Breast epithelium (tissue), 4 donors: ENCODE data around the gene KIZ. TPM values are rescaled to one million over a fixed set of nuclear protein-coding genes. Genes with fewer than 3 reads are reported as not detected.

Experiments
- DNase-seq, 2 donors: peaks; one replicate each; pipeline ENCODE4 v3.0.0-alpha.2; 2019; ENCODE audit warnings: low spot score in 2 of 2
- H3K27ac ChIP-seq, 2 donors: fragments of 200-600 bp; sonication (generic) in 1 of 2; one replicate each; pipeline ENCODE4 v1.5.1; 2016 to 2019; ENCODE audit warnings: mild to moderate bottlenecking in 1 of 2
- H3K27me3 ChIP-seq, 2 donors: fragments of 200-600 bp; sonication (generic) in 1 of 2; one replicate each; pipeline versions ENCODE4 v1.5.1 to v1.6.0; 2017 to 2019; ENCODE audit warnings: control low read depth in 1 of 2, mild to moderate bottlenecking in 1 of 2
- H3K36me3 ChIP-seq: fragments of 200-600 bp; one replicate; pipeline ENCODE4 v1.5.1; 2019
- H3K4me1 ChIP-seq, 2 donors: fragments of 200-600 bp; sonication (generic); one replicate each; pipeline ENCODE4 v1.5.1; 2016 to 2019; ENCODE audit warnings: control low read depth in 1 of 2
- H3K4me3 ChIP-seq, 3 donors: fragments of 200-600 bp; sonication (generic); 1 replicate in 2 of 3; 2 replicates in 1 of 3; pipeline ENCODE4 v1.5.1; 2016 to 2019; ENCODE audit warnings: mild to moderate bottlenecking in 3 of 3, moderate library complexity in 2 of 3
- H3K9me3 ChIP-seq, 2 donors: fragments of 200-600 bp; sonication (generic) in 1 of 2; one replicate each; pipeline ENCODE4 v1.5.1; 2016 to 2019; ENCODE audit warnings: control low read depth in 1 of 2
- CTCF ChIP-seq, 3 donors: fragments of 450-650 bp; IDR thresholded peaks; one replicate each; pipeline ENCODE4 v1.5.1; 2016 to 2017; ENCODE audit warnings: antibody characterized with exemption in 3 of 3, mild to moderate bottlenecking in 3 of 3, moderate library complexity in 3 of 3
- POLR2A ChIP-seq: fragments of 450-650 bp; IDR thresholded peaks from one replicate; pipeline ENCODE4 v1.6.1; 2016; ENCODE audit warnings: antibody characterized with exemption, mild to moderate bottlenecking, moderate library complexity
- POLR2AphosphoS5 ChIP-seq, 3 donors: sonication (generic); formaldehyde crosslinking; IDR thresholded peaks; one replicate each; pipeline ENCODE4 v1.6.1; 2017; ENCODE audit warnings: antibody characterized with exemption in 3 of 3
- intact Hi-C: fragments of 100-400 bp; cut with DNase I; formaldehyde crosslinking; loops from one replicate; pipeline ENCODE4 v1.15.1; 2023; ENCODE audit warnings: low total_unique reads
- total RNA-seq, 3 donors: library from RNA; depleted of rRNA; stranded (reverse); fragments of >200 nt; gene quantifications; one replicate each; pipeline ENCODE4 v1.1.0, GENCODE V29; 2016

KIZ gene
- total RNA-seq, 3 donors from 2014 or later = 29.8 to 46.2 (median 45.9) TPM

DNA sequence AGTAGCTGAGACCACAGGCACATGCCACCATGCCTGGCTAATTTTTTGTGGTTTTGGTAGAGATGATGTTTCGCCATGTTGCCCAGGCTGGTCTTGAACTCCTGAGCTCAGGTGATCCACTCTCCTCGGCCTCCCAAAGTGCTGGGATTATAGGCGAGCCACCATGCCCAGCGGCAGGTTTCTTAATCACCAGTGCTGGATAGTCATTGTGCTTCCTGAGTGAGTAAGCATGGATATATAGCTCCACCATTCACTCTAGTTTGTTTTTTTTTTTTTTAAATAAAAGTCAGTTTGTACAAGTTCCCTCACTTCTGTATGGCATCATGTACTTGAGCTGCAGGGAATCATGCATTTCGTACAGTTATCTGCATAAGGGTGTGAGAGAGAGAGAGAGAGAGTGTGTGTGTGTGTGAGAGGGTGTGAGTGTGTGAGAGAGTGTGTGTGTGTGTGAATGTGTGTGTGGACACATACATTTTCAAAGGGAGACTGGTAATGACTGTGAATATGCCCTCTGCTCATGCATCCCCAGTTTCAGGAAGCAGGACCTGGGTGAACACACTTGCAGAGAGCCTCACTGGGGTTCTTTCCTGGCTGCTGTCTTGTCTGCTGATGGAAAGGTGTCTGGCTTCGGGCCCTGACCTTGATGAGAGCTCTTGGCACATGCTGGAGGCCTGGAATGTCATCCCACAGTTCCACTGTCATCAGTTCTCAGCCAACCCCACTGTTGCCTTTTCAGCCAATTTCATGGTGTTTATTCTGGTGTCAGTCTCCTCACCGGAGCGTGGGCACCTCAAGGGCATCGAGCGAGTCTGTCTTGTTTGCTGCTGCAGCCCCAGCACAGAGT is 112.3 kb downstream of the KIZ start:
- Histone ChIP-seq H3K27me3 (no peaks in the 10 kb centered on the region), H3K36me3 (no peaks in the 10 kb centered on the region), H3K4me1 (no peaks in the 10 kb centered on the region), H3K9me3 (no peaks in the 10 kb centered on the region), H3K4me3 (no peak overlapping the region), H3K27ac (no peak overlapping the region)
- intact Hi-C loops = no loop called here
- no peak for DNase-seq
- no peak for TF ChIP-seq CTCF (IDR thresholded peaks at IDR 0.05)
- TF ChIP-seq POLR2A = no peak
- no peak for TF ChIP-seq POLR2AphosphoS5 (IDR thresholded peaks at IDR 0.05)

GRCh38 chr20:21238818-21239536 is 113.1 kb downstream of the KIZ start:
- no peak for DNase-seq
- H3K4me3 ChIP-seq = no peak overlapping the region
- no peaks in the 10 kb centered on the region for H3K9me3 ChIP-seq
- H3K4me1 ChIP-seq = no peaks in the 10 kb centered on the region
- intact Hi-C loops = no loop called here
- no peaks in the 10 kb centered on the region for H3K27me3 ChIP-seq
- TF ChIP-seq CTCF (IDR thresholded peaks at IDR 0.05) (no peak), POLR2A (no peak), POLR2AphosphoS5 (IDR thresholded peaks at IDR 0.05) (no peak)
- H3K27ac ChIP-seq = no peak overlapping the region
- H3K36me3 ChIP-seq = no peaks in the 10 kb centered on the region

DNA sequence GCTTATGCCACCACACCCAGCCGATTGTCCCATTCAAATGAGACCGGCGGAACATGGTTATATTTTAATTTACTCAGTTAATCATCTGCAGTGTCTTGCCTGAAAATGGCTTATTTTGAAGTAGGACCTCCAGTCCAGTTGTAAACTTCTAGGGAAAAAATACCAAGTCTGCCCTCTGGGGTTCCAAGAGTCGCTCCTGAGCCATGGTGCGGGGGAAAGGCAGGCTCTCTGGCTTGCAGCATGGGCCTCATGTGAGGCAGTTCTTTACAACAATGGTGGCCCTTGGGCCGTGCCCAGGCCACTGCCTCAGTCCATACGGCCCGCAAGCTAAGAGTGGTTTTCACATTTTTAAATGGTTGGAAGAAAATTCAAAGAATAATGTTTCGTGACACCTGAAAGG is 114.5 kb downstream of the KIZ start:
- Histone ChIP-seq H3K4me3 (no peak overlapping the region), H3K27me3 (no peaks in the 10 kb centered on the region), H3K9me3 (no peaks in the 10 kb centered on the region), H3K27ac (no peak overlapping the region), H3K4me1 (no peaks in the 10 kb centered on the region), H3K36me3 (no peaks in the 10 kb centered on the region)
- TF ChIP-seq POLR2AphosphoS5 (IDR thresholded peaks at IDR 0.05) (no peak), CTCF (IDR thresholded peaks at IDR 0.05) (no peak), POLR2A (no peak)
- no peak for DNase-seq
- intact Hi-C loops = no loop called here

- DNase-seq = no peak
- no peak overlapping the region for H3K4me3 ChIP-seq
- no peaks in the 10 kb centered on the region for H3K4me1 ChIP-seq
- H3K9me3 ChIP-seq = no peaks in the 10 kb centered on the region
- no peak for TF ChIP-seq POLR2AphosphoS5 (IDR thresholded peaks at IDR 0.05)
- no peak for TF ChIP-seq CTCF (IDR thresholded peaks at IDR 0.05)
- no peak for TF ChIP-seq POLR2A
- H3K27ac ChIP-seq = no peak overlapping the region
- intact Hi-C loops = no loop called here
- H3K27me3 ChIP-seq = no peaks in the 10 kb centered on the region
- H3K36me3 ChIP-seq = no peaks in the 10 kb centered on the region
Measured at GRCh38 chr20:21241406-21241805, 115.5 kb downstream of the KIZ start.

DNA sequence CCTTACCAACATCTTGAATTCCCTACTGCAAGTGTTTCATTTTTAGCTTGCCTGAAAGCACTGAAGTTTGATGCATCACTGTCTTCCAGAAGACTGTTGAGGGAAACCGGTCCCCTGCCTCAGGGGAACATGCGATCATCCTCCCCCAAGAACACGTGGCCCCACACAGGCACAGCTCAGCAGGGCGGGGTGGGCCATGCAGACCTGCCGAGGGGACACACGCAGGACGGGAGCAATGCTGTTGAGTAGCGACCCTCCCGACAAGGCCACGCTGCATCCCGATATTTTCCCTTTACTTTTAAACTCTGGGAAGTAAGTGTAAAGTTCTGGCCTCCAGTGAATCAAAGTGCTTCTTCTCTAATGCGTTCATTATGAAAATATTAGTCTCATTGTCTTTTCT is 117.9 kb downstream of the KIZ start:
- no peaks in the 10 kb centered on the region for H3K36me3 ChIP-seq
- no peak for DNase-seq

More for the DNA sequence above, 117.9 kb downstream of the KIZ start:
- Histone ChIP-seq H3K9me3 (no peaks in the 10 kb centered on the region), H3K27me3 (no peaks in the 10 kb centered on the region), H3K4me3 (no peak overlapping the region), H3K4me1 (no peaks in the 10 kb centered on the region), H3K27ac (no peak overlapping the region)
- TF ChIP-seq POLR2AphosphoS5 (IDR thresholded peaks at IDR 0.05) = no peak
- TF ChIP-seq CTCF (IDR thresholded peaks at IDR 0.05) = no peak
- no peak for TF ChIP-seq POLR2A
- intact Hi-C loops = no loop called here
